ENCODE results near the gene CARD11. TPM values are rescaled to one million over a fixed set of nuclear protein-coding genes. Genes with fewer than 3 reads are reported as not detected.
"Not testable (repeated sequence)": the region's sequence is repeated elsewhere in the genome, so short reads cannot be mapped to it uniquely, and the experiment has no call there.

CARD11 gene
- total and polyA plus RNA-seq, 4 donors: 0.18 to 1.9 (median 1.5) TPM

DNA sequence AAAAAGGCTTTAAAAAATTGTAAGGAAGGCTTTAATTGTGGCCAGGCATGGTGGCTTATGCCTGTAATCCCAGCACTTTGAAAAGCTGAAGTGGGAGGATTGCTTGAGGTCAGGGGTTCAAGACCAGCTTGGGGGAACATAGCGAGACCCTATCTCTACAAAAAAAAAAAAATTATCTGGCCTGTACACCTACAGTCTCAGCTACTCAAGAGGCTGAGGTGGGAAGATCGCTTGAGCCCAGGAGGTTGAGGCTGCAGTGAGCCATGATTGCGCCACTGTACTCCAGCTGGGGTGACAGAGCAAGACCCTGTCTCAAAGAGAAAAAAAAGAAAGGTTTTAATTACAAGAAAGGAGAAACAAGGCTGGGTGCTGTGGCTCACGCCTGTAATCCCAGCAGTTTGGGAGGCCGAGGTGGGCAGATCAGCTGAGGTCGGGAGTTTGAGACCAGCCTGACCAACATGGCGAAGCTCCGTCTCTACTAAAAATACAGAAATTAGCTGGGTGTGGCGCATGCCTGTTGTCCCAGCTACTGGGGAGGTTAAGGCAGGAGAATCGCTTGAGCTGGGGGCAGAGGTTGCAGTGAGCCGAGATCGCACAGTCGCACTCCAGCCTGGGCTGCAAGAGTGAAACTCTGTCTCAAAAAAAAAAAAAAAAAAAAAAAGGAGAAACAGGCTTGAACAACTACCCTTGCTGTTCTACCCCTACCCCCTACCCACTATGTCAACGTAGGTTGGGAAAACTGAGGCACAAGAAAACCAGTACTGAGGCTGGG is 83.7 kb downstream of the CARD11 start:
- H3K4me3 ChIP-seq (ENCODE audit: low read length in 2 of 2): no peak overlapping the region
- no peak for ATAC-seq (ENCODE audit: low FRiP score)
- H3K4me1 ChIP-seq (ENCODE audit: control insufficient read depth in 1 of 2, insufficient read depth in 2 of 2, low read length in 2 of 2): no peaks in the 10 kb centered on the region
- H3K27me3 ChIP-seq (ENCODE audit: control insufficient read depth in 1 of 2, insufficient read depth in 2 of 2, low read length in 1 of 2): no peaks in the 10 kb centered on the region
- intact Hi-C loops (cut with DNase I): no loop called here
- WGBS, 2 donors: 96% methylated on average over 14 of the region's 14 CpGs
- no peaks in the 10 kb centered on the region for H3K9me3 ChIP-seq (ENCODE audit: control insufficient read depth, low read length)
- peak in 1 of 2 donors; percentile 14 for DNase-seq
- H3K27ac ChIP-seq (ENCODE audit: low read depth in 1 of 2, low read length in 2 of 2): no peak overlapping the region
- no peaks in the 10 kb centered on the region for H3K36me3 ChIP-seq (ENCODE audit: control insufficient read depth in 1 of 2, insufficient read depth in 2 of 2, low read length in 1 of 2)

DNA sequence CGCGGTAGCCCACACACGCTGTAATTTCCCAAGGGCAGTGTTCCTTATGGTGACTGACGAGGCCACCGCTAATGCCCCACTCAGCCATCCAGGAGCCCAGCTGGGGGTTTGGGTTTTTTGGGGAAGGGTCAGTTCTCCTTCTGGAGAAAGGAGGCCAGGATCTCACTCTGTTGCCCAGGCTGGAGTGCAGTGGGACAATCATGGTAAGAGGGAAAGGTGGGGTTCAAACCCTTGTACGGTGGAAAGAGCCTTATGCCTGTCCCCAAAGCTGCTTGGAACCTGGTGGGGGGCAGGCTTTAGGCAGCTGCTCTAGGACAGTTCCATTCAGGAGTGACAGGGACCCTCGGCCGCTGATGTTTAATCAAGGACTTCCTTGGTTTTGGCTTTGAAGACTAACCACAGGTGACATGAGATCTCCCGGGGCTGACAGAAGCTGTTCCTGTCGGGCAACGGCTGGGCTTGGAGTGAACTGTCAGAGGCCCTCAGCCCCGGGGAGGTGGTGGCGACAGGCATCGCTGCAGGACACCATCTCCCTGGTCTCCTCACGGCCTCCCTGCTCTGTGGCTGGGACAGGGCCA is 84.5 kb downstream of the CARD11 start:
- no peaks in the 10 kb centered on the region for H3K9me3 ChIP-seq (ENCODE audit: control insufficient read depth, low read length)
- DNase-seq: peak in 1 of 2 donors; percentile 44
- H3K36me3 ChIP-seq (ENCODE audit: control insufficient read depth in 1 of 2, insufficient read depth in 2 of 2, low read length in 1 of 2): no peaks in the 10 kb centered on the region
- no peaks in the 10 kb centered on the region for H3K4me1 ChIP-seq (ENCODE audit: control insufficient read depth in 1 of 2, insufficient read depth in 2 of 2, low read length in 2 of 2)
- H3K27ac ChIP-seq (ENCODE audit: low read depth in 1 of 2, low read length in 2 of 2): no peak overlapping the region
- no peak for ATAC-seq (ENCODE audit: low FRiP score)
- 84 to 85% methylated on average over 15 of the region's 15 CpGs for WGBS, 2 donors
- H3K4me3 ChIP-seq (ENCODE audit: low read length in 2 of 2): no peak overlapping the region
- H3K27me3 ChIP-seq (ENCODE audit: control insufficient read depth in 1 of 2, insufficient read depth in 2 of 2, low read length in 1 of 2): no peaks in the 10 kb centered on the region
- intact Hi-C loops (cut with DNase I): no loop called here

DNA sequence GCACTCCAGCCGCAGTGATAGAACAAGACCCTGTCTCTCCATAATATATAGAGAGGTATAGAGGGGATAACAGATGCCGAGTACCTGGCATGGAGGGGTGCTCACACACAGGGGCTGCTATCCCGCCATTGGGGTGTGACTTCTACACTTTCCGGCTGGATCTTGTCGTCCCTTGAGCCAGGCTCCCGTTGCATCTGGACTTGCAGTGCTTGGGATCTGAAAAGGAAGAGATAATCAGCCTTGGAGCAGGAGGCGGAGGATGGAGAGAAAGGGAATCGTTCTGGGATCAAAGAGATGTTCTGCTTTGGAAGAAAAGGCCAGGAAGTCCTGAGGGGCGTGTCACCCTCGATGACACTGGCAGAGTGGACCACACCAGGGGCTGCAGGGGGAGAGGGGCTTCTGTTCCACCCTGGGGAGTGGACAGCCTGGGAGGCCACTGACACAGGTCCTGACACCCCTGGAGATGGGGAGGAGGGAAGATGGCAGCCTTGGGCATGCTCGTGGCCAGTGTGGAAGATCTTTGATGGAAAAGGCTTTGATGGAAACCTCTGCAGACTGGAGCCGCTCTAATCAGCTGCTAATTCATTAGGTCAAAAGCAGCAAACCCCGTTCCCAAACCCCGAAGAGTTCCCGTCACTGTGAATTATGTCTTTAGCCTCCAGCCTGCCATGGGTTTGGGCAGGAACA is 85.1 kb downstream of the CARD11 start:
- intact Hi-C loops (cut with DNase I): no loop called here
- 83 to 85% methylated on average over 15 of the region's 15 CpGs for WGBS, 2 donors
- H3K27ac ChIP-seq (ENCODE audit: low read depth in 1 of 2, low read length in 2 of 2): no peak overlapping the region
- H3K4me3 ChIP-seq (ENCODE audit: low read length in 2 of 2): no peak overlapping the region
- H3K4me1 ChIP-seq (ENCODE audit: control insufficient read depth in 1 of 2, insufficient read depth in 2 of 2, low read length in 2 of 2): no peaks in the 10 kb centered on the region
- peak; percentile 21 to 34 for DNase-seq
- H3K36me3 ChIP-seq (ENCODE audit: control insufficient read depth in 1 of 2, insufficient read depth in 2 of 2, low read length in 1 of 2): no peaks in the 10 kb centered on the region
- H3K27me3 ChIP-seq (ENCODE audit: control insufficient read depth in 1 of 2, insufficient read depth in 2 of 2, low read length in 1 of 2): no peaks in the 10 kb centered on the region
- ATAC-seq (ENCODE audit: low FRiP score): no peak
- no peaks in the 10 kb centered on the region for H3K9me3 ChIP-seq (ENCODE audit: control insufficient read depth, low read length)

DNA sequence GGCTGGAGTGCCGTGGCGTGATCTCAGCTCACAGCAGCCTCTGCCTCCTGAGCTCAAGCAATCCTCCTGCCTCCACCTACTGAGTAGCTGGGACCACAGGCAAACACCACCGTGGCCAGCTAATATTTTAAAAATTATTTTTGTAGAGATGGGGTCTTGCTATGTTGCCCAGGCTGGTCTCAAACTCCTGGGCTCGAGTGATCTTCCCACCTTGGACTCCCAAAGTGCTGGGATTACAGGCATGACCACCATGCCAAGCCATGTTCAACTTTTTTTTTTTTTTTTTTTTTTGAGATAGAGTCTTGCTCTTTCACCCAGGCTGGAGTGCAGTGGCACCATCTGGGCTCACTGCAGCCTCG is 86.3 kb downstream of the CARD11 start:
- H3K27me3 ChIP-seq (ENCODE audit: control insufficient read depth in 1 of 2, insufficient read depth in 2 of 2, low read length in 1 of 2); DNase-seq; H3K9me3 ChIP-seq (ENCODE audit: control insufficient read depth, low read length); H3K4me3 ChIP-seq (ENCODE audit: low read length in 2 of 2); intact Hi-C loops (cut with DNase I); H3K27ac ChIP-seq (ENCODE audit: low read depth in 1 of 2, low read length in 2 of 2); ATAC-seq (ENCODE audit: low FRiP score); H3K4me1 ChIP-seq (ENCODE audit: control insufficient read depth in 1 of 2, insufficient read depth in 2 of 2, low read length in 2 of 2); H3K36me3 ChIP-seq (ENCODE audit: control insufficient read depth in 1 of 2, insufficient read depth in 2 of 2, low read length in 1 of 2): not testable (repeated sequence)
- 88 to 95% methylated on average over 5 of the region's 5 CpGs for whole genome bisulfite sequencing, 2 donors

DNA sequence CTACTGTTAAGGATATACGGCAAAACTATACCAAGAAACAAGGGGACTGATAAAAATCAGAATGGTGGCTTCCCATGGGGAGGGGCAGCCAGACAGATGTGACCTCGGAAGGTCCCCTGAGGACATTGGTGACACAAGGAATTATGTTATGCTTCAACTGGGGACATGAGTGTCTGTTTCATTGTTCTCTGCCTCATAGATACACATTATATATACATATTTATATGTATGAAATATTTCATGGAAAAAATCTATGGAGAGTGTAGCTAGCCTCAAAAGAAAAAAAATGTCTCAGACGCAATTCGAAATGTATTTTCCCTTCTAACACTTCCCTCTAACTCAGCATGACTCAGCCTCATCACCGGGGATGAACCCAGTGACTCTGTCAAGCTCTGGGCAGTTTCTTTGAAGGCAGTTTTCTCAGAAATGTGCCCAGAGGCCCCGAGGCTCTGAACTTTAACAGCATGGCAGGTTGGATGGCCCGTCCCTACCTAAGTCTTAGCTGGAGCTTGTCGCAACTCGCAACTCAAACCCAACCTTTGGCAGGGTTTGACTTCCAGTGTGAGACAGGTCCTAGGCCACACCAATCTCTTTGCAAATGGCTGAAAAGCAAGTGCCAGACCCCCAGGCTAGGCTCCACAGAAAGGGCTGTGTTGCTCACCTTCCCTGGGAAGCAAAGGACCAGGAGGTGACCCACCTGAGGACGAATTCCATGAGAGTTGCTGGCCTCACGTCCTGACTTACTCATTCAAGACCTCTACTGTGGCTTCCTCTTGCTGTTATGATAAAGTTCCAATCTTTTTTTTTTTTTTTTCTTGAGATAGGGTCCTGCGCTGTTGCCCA is 86.9 kb downstream of the CARD11 start:
- no peak overlapping the region for H3K27ac ChIP-seq (ENCODE audit: low read depth in 1 of 2, low read length in 2 of 2)
- no peaks in the 10 kb centered on the region for H3K9me3 ChIP-seq (ENCODE audit: control insufficient read depth, low read length)
- ATAC-seq (ENCODE audit: low FRiP score): no peak
- H3K36me3 ChIP-seq (ENCODE audit: control insufficient read depth in 1 of 2, insufficient read depth in 2 of 2, low read length in 1 of 2): no peaks in the 10 kb centered on the region
- intact Hi-C loops (cut with DNase I): no loop called here
- H3K27me3 ChIP-seq (ENCODE audit: control insufficient read depth in 1 of 2, insufficient read depth in 2 of 2, low read length in 1 of 2): no peaks in the 10 kb centered on the region
- H3K4me1 ChIP-seq (ENCODE audit: control insufficient read depth in 1 of 2, insufficient read depth in 2 of 2, low read length in 2 of 2): no peaks in the 10 kb centered on the region
- 79 to 80% methylated on average over 12 of the region's 12 CpGs for WGBS, 2 donors
- no peak overlapping the region for H3K4me3 ChIP-seq (ENCODE audit: low read length in 2 of 2)
- DNase-seq: peak; percentile 17 to 49

DNA sequence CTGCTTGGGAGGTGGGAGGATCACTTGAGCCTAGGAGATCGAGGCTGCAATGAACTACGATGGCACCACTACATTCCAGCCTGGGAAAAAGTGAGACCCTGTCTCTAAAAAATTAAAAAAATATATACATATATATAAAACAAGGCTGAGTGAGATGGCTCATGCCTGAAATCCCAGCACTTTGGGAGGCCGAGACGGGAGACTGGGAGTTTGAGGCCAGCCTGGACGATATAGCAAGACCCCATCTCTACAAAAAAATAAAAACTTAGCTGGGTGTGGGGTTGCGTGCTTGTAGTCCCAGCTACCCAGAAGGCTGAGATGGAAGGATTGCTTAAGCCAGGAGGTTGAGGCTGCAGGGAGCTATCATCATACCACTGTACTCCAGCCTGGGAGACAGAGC is 87.6 kb downstream of the CARD11 start:
- 96 to 97% methylated on average over 6 of the region's 6 CpGs for WGBS, 2 donors
- Histone ChIP-seq H3K36me3 (ENCODE audit: control insufficient read depth in 1 of 2, insufficient read depth in 2 of 2, low read length in 1 of 2) (no peaks in the 10 kb centered on the region), H3K27me3 (ENCODE audit: control insufficient read depth in 1 of 2, insufficient read depth in 2 of 2, low read length in 1 of 2) (no peaks in the 10 kb centered on the region), H3K4me3 (ENCODE audit: low read length in 2 of 2) (no peak overlapping the region), H3K4me1 (ENCODE audit: control insufficient read depth in 1 of 2, insufficient read depth in 2 of 2, low read length in 2 of 2) (no peaks in the 10 kb centered on the region), H3K9me3 (ENCODE audit: control insufficient read depth, low read length) (no peaks in the 10 kb centered on the region), H3K27ac (ENCODE audit: low read depth in 1 of 2, low read length in 2 of 2) (no peak overlapping the region)
- intact Hi-C loops (cut with DNase I): no loop called here
- ATAC-seq (ENCODE audit: low FRiP score) (no peak), DNase-seq (peak in 1 of 2 donors; percentile 33)

DNA sequence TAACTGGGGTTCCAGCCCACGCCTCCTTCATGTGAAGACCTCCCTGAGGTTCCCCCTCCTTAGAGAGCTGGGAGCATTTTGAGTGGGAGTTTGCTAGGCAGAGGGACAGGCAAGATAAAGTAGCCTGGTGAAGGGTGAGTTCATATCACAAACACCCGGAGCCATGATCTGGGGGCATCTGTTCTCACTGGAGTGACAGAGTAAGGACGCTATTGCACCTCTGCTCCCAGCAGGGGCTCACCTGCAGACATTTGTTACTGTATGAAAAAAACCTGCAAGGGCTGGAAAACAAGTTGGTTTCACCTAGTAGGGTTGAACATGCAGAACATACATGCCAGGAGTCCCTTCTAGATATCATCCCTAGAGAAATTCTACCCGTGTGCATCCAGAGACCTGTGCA is 88.4 kb downstream of the CARD11 start:
- no peak overlapping the region for H3K4me3 ChIP-seq (ENCODE audit: low read length in 2 of 2)
- H3K36me3 ChIP-seq (ENCODE audit: control insufficient read depth in 1 of 2, insufficient read depth in 2 of 2, low read length in 1 of 2): no peaks in the 10 kb centered on the region
- no peaks in the 10 kb centered on the region for H3K27me3 ChIP-seq (ENCODE audit: control insufficient read depth in 1 of 2, insufficient read depth in 2 of 2, low read length in 1 of 2)
- intact Hi-C loops (cut with DNase I): no loop called here
- peak; percentile 9 to 46 for DNase-seq
- no peak overlapping the region for H3K27ac ChIP-seq (ENCODE audit: low read depth in 1 of 2, low read length in 2 of 2)
- no peaks in the 10 kb centered on the region for H3K9me3 ChIP-seq (ENCODE audit: control insufficient read depth, low read length)
- no peaks in the 10 kb centered on the region for H3K4me1 ChIP-seq (ENCODE audit: control insufficient read depth in 1 of 2, insufficient read depth in 2 of 2, low read length in 2 of 2)
- ATAC-seq (ENCODE audit: low FRiP score): no peak
- WGBS, 2 donors: 81 to 88% methylated on average over 4 of the region's 4 CpGs

DNA sequence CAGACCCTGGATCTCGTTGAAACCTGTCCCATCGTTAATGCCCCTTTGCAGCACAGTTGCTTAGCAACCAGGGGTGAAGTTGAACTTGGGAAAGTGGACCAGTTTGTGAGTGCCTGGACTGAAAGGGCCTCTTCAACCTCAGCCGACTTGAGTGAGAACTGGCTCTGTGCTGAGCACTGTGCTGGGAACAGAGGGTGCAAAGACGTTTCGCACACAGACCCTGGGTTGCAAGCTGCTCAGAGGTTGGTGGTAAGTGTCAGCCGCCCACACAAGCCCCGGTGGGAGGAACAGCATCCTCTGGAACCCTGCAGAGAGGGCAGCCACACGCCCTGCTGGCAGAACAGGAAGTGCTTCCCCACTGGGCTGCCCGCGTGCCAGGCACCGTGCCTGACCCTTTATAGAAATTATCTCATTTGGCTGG is 89.2 kb downstream of the CARD11 start:
- intact Hi-C loops (cut with DNase I): no loop called here
- no peak overlapping the region for H3K27ac ChIP-seq (ENCODE audit: low read depth in 1 of 2, low read length in 2 of 2)
- H3K36me3 ChIP-seq (ENCODE audit: control insufficient read depth in 1 of 2, insufficient read depth in 2 of 2, low read length in 1 of 2): no peaks in the 10 kb centered on the region
- DNase-seq: peak in 1 of 2 donors; percentile 60
- H3K4me3 ChIP-seq (ENCODE audit: low read length in 2 of 2): no peak overlapping the region
- WGBS, 2 donors: 78 to 86% methylated on average over 11 of the region's 11 CpGs
- H3K9me3 ChIP-seq (ENCODE audit: control insufficient read depth, low read length): no peaks in the 10 kb centered on the region
- H3K27me3 ChIP-seq (ENCODE audit: control insufficient read depth in 1 of 2, insufficient read depth in 2 of 2, low read length in 1 of 2): no peaks in the 10 kb centered on the region
- no peaks in the 10 kb centered on the region for H3K4me1 ChIP-seq (ENCODE audit: control insufficient read depth in 1 of 2, insufficient read depth in 2 of 2, low read length in 2 of 2)
- ATAC-seq (ENCODE audit: low FRiP score): no peak
